Astrocyte of the cerebellum (primary cell): Measurements from ENCODE around the gene CHPT1.

Experiments used
- DNase-seq: peaks from one replicate; pipeline ENCODE4 v3.0.0-alpha.2; 2011; ENCODE audit warnings: low read depth
- H3K4me3 ChIP-seq: 2 replicates; pipeline ENCODE4 v1.5.1; 2011; ENCODE audit warnings: mild to moderate bottlenecking, low read depth, low read length, moderate library complexity
- CTCF ChIP-seq: IDR thresholded peaks from 2 replicates; pipeline ENCODE4 v1.5.1; 2012; ENCODE audit warnings: low read length, low read depth, moderate library complexity, mild to moderate bottlenecking; ENCODE audit errors: missing control alignments
- in situ Hi-C: cut with HindIII; loops from 2 replicates; pipeline ENCODE4 v1.10.0; 2017; ENCODE audit warnings: low sequenced_read_pairs

Gene CHPT1

GRCh38 chr12:101775816-101776215 is 78.4 kb downstream of the CHPT1 start:
- no peak for TF ChIP-seq CTCF
- in situ Hi-C loops = no loop called here
- H3K4me3 ChIP-seq = no peak overlapping the region
- no peak for DNase-seq

GRCh38 chr12:101777485-101777884 is 80.0 kb downstream of the CHPT1 start:
- in situ Hi-C loops = no loop called here
- no peak for TF ChIP-seq CTCF

DNA sequence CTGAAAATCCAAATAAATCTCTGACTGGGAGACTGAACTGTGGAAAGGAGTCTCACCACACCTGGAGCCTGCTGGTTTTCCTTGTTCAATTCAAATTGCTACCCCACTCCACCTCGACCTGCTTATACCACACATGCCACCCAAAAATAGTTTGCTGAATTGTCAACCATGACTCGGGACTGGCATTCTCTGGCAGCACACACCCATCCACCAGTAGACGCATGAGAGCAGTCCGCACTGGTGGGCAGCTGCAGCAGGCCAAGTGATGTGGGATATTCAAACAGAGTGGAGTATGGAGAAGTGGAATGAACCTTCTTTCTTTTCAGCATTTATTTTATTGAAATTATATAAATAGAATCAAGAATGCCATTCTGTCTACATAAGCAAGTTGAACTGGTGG is 80.5 kb downstream of the CHPT1 start:
- in situ Hi-C loops = no loop called here
- no peak for DNase-seq
- no peak for TF ChIP-seq CTCF
- no peak overlapping the region for H3K4me3 ChIP-seq

More at GRCh38 chr12:101777485-101777884, 80.0 kb downstream of the CHPT1 start:
- DNase-seq = no peak
- no peak overlapping the region for H3K4me3 ChIP-seq
